ENCODE results near the gene TRPV3. TPM values are rescaled to one million over a fixed set of nuclear protein-coding genes. Genes with fewer than 3 reads are reported as not detected.
"Not testable (repeated sequence)": the region's sequence is repeated elsewhere in the genome, so short reads cannot be mapped to it uniquely, and the experiment has no call there.

The TRPV3 gene
- total RNA-seq, 1 donor from 2014 or later = 0.16 TPM

DNA sequence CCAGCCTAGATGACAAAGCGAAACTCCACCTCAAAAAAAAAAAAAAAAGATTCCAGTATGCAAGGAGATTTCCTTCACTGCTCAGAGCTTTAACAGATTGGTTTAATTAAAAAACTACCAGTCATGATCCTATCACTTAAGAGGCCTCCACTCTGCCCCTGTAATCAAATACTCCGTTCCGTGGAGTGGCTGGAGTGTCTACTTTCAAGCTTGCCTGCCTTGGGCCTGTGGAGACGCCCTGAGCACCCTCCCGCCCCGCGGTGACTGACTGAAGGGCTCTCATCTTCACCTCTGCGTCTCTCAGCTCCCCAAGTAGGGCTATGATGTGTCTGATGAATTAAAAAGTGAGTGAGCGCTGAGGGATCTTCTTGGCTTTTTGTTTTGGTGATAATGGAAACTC lies 25.3 kb upstream of the TRPV3 start:
- Histone ChIP-seq H3K4me3 (ENCODE audit: insufficient read depth, low read depth, low read length) (no peak overlapping the region), H3K27ac (ENCODE audit: low read depth, low read length) (no peak overlapping the region), H3K36me3 (ENCODE audit: insufficient read depth, low read length) (no peaks in the 10 kb centered on the region), H3K9ac (ENCODE audit: low read length) (no peak overlapping the region), H3K79me2 (ENCODE audit: insufficient read depth, low read length) (no peaks in the 10 kb centered on the region), H3K4me1 (ENCODE audit: insufficient read depth, low read length) (no peaks in the 10 kb centered on the region), H3K4me2 (ENCODE audit: low read length) (no peak overlapping the region), H3K9me3 (ENCODE audit: insufficient read depth, low read depth, low read length) (no peaks in the 10 kb centered on the region), H3K27me3 (ENCODE audit: insufficient read depth, low read length) (no peaks in the 10 kb centered on the region), H4K20me1 (ENCODE audit: insufficient read depth, low read length) (no peaks in the 10 kb centered on the region), H2AFZ (ENCODE audit: low read depth, low read length) (no peak overlapping the region)
- DNase-seq (ENCODE audit: low read depth) (no peak), FAIRE-seq (no peak)
- Mint-ChIP-seq H3K4me1 (ENCODE audit: low read depth, unreplicated experiment) (no peaks in the 10 kb centered on the region), H3K4me3 (ENCODE audit: unreplicated experiment) (no peak overlapping the region), H3K36me3 (ENCODE audit: low read depth, unreplicated experiment) (peaks cover 16% of the 10 kb centered on the region), H3K27ac (ENCODE audit: unreplicated experiment) (no peak overlapping the region), H3K9me3 (ENCODE audit: unreplicated experiment) (peaks cover 2% of the 10 kb centered on the region), H3K27me3 (ENCODE audit: low read depth, unreplicated experiment) (no peaks in the 10 kb centered on the region)
- TF ChIP-seq, protein P1, sequence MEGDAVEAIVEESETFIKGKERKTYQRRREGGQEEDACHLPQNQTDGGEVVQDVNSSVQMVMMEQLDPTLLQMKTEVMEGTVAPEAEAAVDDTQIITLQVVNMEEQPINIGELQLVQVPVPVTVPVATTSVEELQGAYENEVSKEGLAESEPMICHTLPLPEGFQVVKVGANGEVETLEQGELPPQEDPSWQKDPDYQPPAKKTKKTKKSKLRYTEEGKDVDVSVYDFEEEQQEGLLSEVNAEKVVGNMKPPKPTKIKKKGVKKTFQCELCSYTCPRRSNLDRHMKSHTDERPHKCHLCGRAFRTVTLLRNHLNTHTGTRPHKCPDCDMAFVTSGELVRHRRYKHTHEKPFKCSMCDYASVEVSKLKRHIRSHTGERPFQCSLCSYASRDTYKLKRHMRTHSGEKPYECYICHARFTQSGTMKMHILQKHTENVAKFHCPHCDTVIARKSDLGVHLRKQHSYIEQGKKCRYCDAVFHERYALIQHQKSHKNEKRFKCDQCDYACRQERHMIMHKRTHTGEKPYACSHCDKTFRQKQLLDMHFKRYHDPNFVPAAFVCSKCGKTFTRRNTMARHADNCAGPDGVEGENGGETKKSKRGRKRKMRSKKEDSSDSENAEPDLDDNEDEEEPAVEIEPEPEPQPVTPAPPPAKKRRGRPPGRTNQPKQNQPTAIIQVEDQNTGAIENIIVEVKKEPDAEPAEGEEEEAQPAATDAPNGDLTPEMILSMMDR (IDR thresholded peaks at IDR 0.05; ENCODE audit: insufficient read depth, low read depth, low read length) = no peak
- TF ChIP-seq EZH2 (IDR thresholded peaks at IDR 0.05; ENCODE audit: insufficient read depth, low read length) = no peak

DNA sequence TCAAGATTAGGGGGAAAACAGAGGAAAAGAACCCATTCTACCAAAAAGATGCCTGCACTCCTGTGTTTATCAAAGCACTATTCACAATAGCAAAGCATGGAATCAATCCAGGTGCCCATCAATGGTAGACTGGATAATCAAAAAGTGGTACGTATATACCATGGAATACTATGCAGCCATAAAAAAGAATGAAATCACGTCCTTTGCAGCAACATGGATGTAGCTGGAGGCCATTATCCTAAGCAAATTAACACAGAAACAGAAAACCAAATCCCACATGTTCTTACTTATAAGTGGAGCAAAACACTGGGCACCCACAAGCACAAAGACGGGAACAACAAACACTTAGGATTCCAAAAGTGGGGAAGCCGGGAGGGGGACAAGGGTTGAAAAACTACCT lies 21.1 kb upstream of the TRPV3 start:
- H3K4me1 Mint-ChIP-seq (ENCODE audit: low read depth, unreplicated experiment); H3K36me3 ChIP-seq (ENCODE audit: insufficient read depth, low read length); H3K9me3 Mint-ChIP-seq (ENCODE audit: unreplicated experiment); H3K9me3 ChIP-seq (ENCODE audit: insufficient read depth, low read depth, low read length); H2AFZ ChIP-seq (ENCODE audit: low read depth, low read length); H3K36me3 Mint-ChIP-seq (ENCODE audit: low read depth, unreplicated experiment); H3K27me3 Mint-ChIP-seq (ENCODE audit: low read depth, unreplicated experiment); H3K27ac ChIP-seq (ENCODE audit: low read depth, low read length); H3K9ac ChIP-seq (ENCODE audit: low read length); H3K4me3 ChIP-seq (ENCODE audit: insufficient read depth, low read depth, low read length); H4K20me1 ChIP-seq (ENCODE audit: insufficient read depth, low read length); H3K4me1 ChIP-seq (ENCODE audit: insufficient read depth, low read length); H3K4me3 Mint-ChIP-seq (ENCODE audit: unreplicated experiment); H3K27ac Mint-ChIP-seq (ENCODE audit: unreplicated experiment); H3K27me3 ChIP-seq (ENCODE audit: insufficient read depth, low read length); H3K79me2 ChIP-seq (ENCODE audit: insufficient read depth, low read length); DNase-seq (ENCODE audit: low read depth); H3K4me2 ChIP-seq (ENCODE audit: low read length); FAIRE-seq: not testable (repeated sequence)

GRCh38 chr17:3576970-3577369 lies 19.4 kb upstream of the TRPV3 start:
- no peak overlapping the region for H3K27ac ChIP-seq (ENCODE audit: low read depth, low read length)
- no peaks in the 10 kb centered on the region for H3K27me3 Mint-ChIP-seq (ENCODE audit: low read depth, unreplicated experiment)
- H2AFZ ChIP-seq (ENCODE audit: low read depth, low read length) = no peak overlapping the region
- H3K4me1 ChIP-seq (ENCODE audit: insufficient read depth, low read length) = peaks cover 4% of the 10 kb centered on the region
- no peak overlapping the region for H3K4me3 Mint-ChIP-seq (ENCODE audit: unreplicated experiment)
- DNase-seq (ENCODE audit: low read depth) (no peak), FAIRE-seq (no peak)
- no peaks in the 10 kb centered on the region for H4K20me1 ChIP-seq (ENCODE audit: insufficient read depth, low read length)
- no peaks in the 10 kb centered on the region for H3K9me3 ChIP-seq (ENCODE audit: insufficient read depth, low read depth, low read length)
- peaks cover 2% of the 10 kb centered on the region for H3K9me3 Mint-ChIP-seq (ENCODE audit: unreplicated experiment)
- no peaks in the 10 kb centered on the region for H3K79me2 ChIP-seq (ENCODE audit: insufficient read depth, low read length)
- H3K4me1 Mint-ChIP-seq (ENCODE audit: low read depth, unreplicated experiment) = no peaks in the 10 kb centered on the region
- no peak overlapping the region for H3K27ac Mint-ChIP-seq (ENCODE audit: unreplicated experiment)
- H3K27me3 ChIP-seq (ENCODE audit: insufficient read depth, low read length) = no peaks in the 10 kb centered on the region
- no peaks in the 10 kb centered on the region for H3K36me3 ChIP-seq (ENCODE audit: insufficient read depth, low read length)
- TF ChIP-seq EZH2 (IDR thresholded peaks at IDR 0.05; ENCODE audit: insufficient read depth, low read length) = no peak
- TF ChIP-seq, protein P1 (IDR thresholded peaks at IDR 0.05; ENCODE audit: insufficient read depth, low read depth, low read length) = no peak
- H3K4me2 ChIP-seq (ENCODE audit: low read length) = no peak overlapping the region
- no peak overlapping the region for H3K9ac ChIP-seq (ENCODE audit: low read length)
- no peak overlapping the region for H3K4me3 ChIP-seq (ENCODE audit: insufficient read depth, low read depth, low read length)
- H3K36me3 Mint-ChIP-seq (ENCODE audit: low read depth, unreplicated experiment) = peaks cover 5% of the 10 kb centered on the region

All from astrocyte (in vitro differentiated cells and primary cell).